GM12891 (cell line): ENCODE measurements around the gene CDK5RAP2.

Experiments
- DNase-seq: peaks from one replicate; pipeline ENCODE4 v3.0.0; 2011; ENCODE audit warnings: low spot score; ENCODE audit not compliant: insufficient read length
- FAIRE-seq: peaks from 2 replicates; lab custom pipeline; 2011; peaks lifted over from hg19 to GRCh38; lab: Jason Lieb, UNC
- PAX5 ChIP-seq: IDR thresholded peaks from 2 replicates; pipeline ENCODE4 v1.6.1; 2011; ENCODE audit warnings: low read length, moderate library complexity, mild to moderate bottlenecking; ENCODE audit not compliant: insufficient read depth, severe bottlenecking
- POLR2A ChIP-seq: IDR thresholded peaks from 2 replicates; pipeline ENCODE4 v1.6.1; 2011; ENCODE audit warnings: low read depth, low read length, control low read depth
- POLR2AphosphoS5 ChIP-seq: IDR thresholded peaks from 2 replicates; pipeline ENCODE4 v1.6.1; 2011; ENCODE audit warnings: low read depth, low read length, control low read depth
- POU2F2 ChIP-seq: IDR thresholded peaks from 2 replicates; pipeline ENCODE4 v1.6.1; 2011; ENCODE audit warnings: low read depth, mild to moderate bottlenecking, control low read depth, low read length, moderate library complexity
- SPI1 ChIP-seq: IDR thresholded peaks from 2 replicates; pipeline ENCODE4 v1.6.1; 2011; ENCODE audit warnings: low read depth, low read length, control low read depth
- TAF1 ChIP-seq: IDR thresholded peaks from 2 replicates; pipeline ENCODE4 v1.6.1; 2011; ENCODE audit warnings: low read depth, low read length, control low read depth

Gene CDK5RAP2

DNA sequence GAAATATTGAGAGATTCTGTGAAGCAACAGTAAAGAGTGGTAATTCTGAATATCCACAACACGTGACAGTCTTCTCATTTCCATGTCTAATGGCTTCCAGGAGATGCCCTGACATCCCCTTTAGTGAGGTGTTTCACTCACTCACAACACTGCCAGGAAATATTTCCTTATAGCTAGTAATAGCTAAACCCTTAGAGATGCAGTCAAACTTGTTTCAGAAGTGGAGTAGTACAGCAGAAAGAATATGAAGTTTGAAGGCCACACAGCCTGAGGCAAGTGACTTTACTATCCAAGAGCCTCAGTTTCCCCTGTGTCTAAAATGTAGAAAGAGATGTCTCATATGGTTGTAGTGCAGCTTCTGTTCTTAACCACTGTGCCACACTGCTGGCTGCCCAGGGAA is 139.2 kb downstream of the CDK5RAP2 start:
- no peak for TF ChIP-seq SPI1
- TF ChIP-seq POU2F2: no peak
- no peak for TF ChIP-seq POLR2A
- TF ChIP-seq TAF1: no peak
- TF ChIP-seq PAX5: no peak
- TF ChIP-seq POLR2AphosphoS5: no peak
- no peak for FAIRE-seq
- DNase-seq: no peak

DNA sequence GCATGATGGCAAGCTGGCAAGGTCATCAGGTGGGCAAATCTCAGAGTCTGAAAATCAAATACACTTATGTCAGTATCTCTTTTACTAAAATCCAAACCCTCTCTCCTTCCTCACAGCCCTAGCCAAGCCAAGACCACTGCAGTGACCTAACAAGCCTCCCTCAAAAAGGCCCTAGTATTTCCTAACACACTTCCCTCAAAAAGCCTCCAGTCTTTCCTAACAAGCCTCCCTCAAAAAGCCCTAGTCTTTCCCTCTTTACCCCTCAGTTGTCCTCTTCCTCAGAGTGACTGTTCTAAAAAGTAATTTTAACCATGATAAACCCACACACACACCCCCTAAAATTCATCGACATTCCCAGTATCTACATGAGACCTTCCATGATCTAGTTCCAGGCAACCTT is 140.0 kb downstream of the CDK5RAP2 start:
- DNase-seq: no peak
- TF ChIP-seq PAX5 (no peak), SPI1 (no peak), TAF1 (no peak), POU2F2 (no peak), POLR2AphosphoS5 (no peak), POLR2A (no peak)
- FAIRE-seq: no peak

DNA sequence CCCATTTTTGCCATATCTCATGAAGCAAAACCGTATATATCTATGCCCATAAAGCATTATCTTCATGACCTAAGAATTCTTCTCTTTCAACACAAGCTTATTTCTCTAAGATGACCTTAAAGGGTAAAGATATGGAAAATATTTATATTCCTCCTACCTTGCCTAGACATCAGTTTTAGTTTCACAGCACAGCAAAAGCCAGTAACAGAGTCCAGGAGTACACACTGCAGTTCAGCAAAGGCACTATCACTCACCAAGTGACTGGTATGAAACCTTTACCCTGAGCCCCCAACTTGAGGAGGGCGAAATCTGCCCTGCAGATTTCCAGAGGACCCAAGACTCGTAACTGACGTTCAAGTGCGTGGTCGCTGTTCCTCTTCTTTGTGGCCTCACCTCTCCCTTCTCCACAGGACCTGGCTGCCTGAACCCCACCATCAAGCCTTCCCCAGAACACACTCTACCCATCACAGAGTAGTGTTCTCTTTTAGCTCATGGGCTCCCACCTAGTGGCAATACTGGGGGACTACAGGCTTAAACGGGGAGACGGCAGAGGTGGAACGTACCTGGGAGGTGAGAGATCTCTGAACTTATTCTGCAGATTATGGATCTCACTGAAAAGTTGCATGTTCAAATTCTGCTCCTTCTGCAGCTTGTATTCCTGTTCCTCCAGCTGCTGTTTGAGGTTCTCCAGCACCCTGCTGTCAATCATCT is 141.0 kb downstream of the CDK5RAP2 start:
- FAIRE-seq: no peak
- DNase-seq: no peak
- no peak for TF ChIP-seq POLR2AphosphoS5
- TF ChIP-seq PAX5: no peak
- TF ChIP-seq TAF1: no peak
- no peak for TF ChIP-seq POLR2A
- no peak for TF ChIP-seq POU2F2
- TF ChIP-seq SPI1: no peak

DNA sequence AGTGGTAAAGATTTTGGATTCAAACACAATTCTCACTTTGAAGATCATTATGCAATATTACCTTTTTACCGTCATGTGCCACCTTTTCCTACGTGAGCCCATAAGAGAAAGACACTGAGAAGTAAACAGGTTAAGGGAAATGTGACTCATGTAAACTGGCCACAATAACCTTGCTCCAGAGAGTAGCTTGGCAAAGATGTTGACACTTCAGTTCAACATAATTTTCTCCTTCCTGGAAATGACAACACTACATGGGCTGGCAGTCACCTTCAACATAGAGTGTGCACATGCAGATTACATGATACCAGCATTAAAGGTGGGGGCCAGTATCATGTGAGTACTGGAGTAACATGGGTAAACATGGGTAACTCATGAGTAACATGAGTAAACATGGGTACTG is 141.9 kb downstream of the CDK5RAP2 start:
- DNase-seq (no peak), FAIRE-seq (no peak)
- TF ChIP-seq TAF1 (no peak), POU2F2 (no peak), SPI1 (no peak), POLR2AphosphoS5 (no peak), POLR2A (no peak), PAX5 (no peak)

DNA sequence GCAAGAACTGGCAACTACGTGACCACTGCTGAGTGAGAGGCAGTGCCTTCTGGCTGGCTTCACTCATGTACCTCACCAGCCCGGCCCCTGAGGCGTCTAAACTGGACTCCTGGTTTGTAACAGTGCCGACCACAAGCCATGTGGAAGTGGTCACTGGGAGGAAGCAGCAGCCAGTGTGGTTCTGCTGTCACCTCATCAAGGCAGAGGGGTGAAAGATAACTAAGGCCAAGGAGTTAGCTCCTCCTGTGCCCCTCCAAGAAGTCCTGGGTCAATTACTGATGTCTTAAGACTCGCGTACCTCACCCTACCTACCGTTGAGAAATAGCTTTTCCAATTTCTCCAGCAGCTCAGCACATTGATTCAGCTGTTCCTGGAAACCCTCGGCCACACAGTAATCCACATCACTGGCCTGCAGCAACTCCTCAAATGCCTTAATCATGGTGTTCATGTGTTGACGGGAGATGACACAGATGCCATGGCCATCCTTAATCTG is 142.9 kb downstream of the CDK5RAP2 start:
- TF ChIP-seq POLR2A (no peak), PAX5 (no peak), POU2F2 (no peak), SPI1 (no peak), TAF1 (no peak), POLR2AphosphoS5 (no peak)
- FAIRE-seq (no peak), DNase-seq (no peak)

DNA sequence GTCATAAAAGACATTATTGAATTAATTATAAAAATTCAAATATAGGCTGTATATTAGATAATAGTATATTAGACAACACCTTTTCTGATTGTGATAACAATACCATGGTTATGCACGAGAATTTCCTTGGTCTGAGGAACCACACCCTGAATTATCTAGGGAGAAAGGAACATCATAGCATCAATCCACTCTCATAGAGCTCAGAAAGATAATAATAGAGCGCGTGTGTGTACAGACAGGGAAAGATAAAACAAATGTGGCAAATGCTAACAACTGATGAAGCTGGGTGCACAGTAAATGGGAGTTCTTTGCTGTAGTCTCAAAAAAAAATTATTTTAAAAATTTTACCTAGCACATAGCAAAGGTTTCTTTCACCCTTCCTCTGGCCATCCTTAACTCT is 143.5 kb downstream of the CDK5RAP2 start:
- FAIRE-seq: no peak
- TF ChIP-seq POU2F2 (no peak), PAX5 (no peak), SPI1 (no peak), POLR2AphosphoS5 (no peak), POLR2A (no peak), TAF1 (no peak)

DNA sequence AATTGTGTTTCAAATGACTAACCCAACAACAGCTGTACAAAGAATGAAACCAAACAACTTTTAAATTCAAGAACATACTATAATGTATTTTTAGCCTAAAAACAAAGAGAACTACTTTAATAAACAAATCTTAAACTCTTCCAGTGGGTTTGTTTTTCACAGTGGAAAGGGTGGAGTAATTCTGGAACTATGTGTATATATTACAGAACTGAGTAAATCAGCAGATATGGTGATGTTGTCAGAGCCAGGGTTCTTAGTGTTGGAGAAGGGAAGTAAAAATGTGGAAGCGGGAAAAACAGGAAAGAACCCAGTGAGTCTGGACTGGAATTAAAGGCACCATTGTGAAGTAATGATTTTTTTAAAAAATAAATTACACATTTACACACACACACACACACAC is 144.9 kb downstream of the CDK5RAP2 start:
- TF ChIP-seq POU2F2: no peak
- TF ChIP-seq TAF1: no peak
- TF ChIP-seq POLR2AphosphoS5: no peak
- no peak for TF ChIP-seq SPI1
- TF ChIP-seq PAX5: no peak
- no peak for TF ChIP-seq POLR2A
- DNase-seq (no peak), FAIRE-seq (no peak)

More for the DNA sequence above, 143.5 kb downstream of the CDK5RAP2 start:
- DNase-seq: no peak

DNA sequence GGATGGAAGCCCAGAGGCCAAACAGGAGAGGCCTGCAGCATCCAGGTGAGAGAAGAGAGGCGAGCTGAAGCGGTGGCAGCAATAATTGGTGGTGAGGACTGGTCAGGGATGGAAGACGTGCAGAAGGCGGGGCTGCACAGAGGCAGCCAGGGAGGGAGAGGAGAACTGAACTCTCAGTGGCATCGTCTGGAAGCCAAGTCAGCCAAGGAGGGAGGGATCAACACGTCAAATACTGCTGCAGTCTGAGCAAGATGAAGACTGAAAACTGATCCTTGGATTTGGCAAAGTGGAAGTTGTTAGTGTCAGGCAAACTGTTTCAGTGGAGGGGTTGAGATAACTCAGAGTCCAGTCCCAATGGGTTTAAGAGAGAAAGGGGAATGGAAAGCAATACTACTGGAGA is 145.4 kb downstream of the CDK5RAP2 start:
- no peak for TF ChIP-seq POU2F2
- TF ChIP-seq POLR2AphosphoS5: no peak
- FAIRE-seq: no peak
- DNase-seq: no peak

DNA sequence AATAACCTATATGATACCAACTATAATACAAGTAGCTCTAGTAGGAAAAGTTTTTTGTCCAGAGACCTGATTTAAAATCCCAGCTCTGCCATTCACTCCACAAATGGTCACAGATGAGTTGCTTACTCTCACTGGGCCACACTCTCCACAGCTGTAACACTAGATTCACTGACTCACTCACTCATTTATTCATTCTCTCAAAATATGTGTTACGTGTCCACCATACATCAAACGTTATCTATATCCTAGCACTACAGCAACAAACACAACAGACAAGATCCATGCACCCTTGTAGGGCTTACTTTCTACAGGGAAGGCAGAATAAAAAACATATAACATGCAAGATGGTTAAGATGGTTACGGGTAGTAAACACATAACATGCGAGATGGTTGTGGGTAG is 146.3 kb downstream of the CDK5RAP2 start:
- TF ChIP-seq PAX5 (no peak), SPI1 (no peak), TAF1 (no peak), POU2F2 (no peak), POLR2A (no peak), POLR2AphosphoS5 (no peak)
- no peak for DNase-seq
- FAIRE-seq: no peak

DNA sequence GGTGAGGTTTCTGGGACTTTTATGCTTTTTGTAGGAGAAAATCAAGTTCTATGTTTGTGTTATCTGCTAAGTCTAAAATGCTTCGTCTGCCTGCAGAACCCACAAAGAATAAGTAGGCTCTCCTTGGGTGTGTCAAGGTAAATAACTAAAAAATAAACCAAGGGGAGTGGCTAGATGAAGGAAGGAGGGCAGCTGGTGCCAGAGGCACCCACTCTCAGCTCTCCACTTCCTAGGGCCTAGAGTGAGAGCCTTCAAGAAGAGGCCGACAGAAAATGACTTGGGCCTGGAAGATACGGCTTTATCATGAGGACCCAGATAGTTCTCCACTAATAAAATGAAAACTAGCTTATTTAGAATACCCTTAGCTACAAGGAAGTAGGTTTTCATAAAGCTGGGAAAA is 147.4 kb downstream of the CDK5RAP2 start:
- FAIRE-seq: no peak
- TF ChIP-seq PAX5 (no peak), SPI1 (no peak), POU2F2 (no peak), TAF1 (no peak), POLR2A (no peak), POLR2AphosphoS5 (no peak)
- no peak for DNase-seq
